GM19372 (cell line): ENCODE measurements around the gene LIN7B.
A peak's percentile ranks its signal among the peaks of the same experiment; 100 is the strongest.
"Not testable (repeated sequence)": the region's sequence is repeated elsewhere in the genome, so short reads cannot be mapped to it uniquely, and the experiment has no call there.

ENCODE experiments used
- ATAC-seq: cut with Tn5 transposase; IDR thresholded peaks from one replicate; pipeline ENCODE4 v1.9.1; 2021; ENCODE audit warnings: mild to moderate bottlenecking, low read depth, moderate library complexity; ENCODE audit not compliant: unreplicated experiment

The LIN7B gene

DNA sequence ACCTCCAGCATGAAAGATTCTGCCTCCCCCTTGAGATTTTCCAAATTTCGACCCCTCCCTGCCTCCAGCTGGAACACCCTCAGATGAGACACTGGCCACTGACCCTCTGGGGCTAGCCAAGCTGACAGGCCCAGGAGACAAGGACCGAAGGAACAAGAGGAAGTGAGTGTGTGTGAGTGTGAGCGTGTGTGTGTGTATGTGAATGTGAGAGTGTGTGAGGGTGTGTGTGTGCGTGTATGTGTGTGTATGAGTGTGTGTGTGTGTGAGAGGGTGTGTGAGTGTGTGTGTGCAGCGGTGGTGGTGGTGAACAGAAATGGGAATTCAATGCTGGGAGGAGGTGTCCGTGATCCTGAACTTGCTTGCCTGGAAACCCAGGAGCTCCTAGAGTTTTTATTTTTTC lies 27.2 kb downstream of the LIN7B start:
- ATAC-seq, result no peak

DNA sequence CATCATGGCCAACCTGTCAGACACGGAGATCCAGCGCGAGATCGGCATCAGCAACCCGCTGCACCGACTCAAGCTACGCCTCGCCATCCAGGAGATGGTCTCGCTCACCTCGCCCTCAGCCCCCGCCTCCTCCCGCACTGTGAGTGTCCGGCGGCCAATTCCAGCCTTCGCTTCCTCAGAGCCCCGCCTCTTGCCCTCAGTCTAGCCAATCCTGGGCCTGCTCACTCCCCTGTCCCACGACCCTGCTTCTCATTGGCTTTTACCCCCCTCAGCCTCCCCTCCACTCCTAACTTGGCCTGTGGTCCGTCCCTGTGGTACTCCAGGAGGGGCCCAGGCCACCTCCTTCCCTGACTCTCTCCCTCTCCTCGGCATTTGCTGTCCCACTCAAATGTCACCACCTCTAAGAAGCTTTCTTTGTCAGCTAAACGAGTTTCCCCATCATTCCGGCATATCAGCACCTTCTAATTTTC lies 28.7 kb downstream of the LIN7B start:
- ATAC-seq, result peak; percentile 68

DNA sequence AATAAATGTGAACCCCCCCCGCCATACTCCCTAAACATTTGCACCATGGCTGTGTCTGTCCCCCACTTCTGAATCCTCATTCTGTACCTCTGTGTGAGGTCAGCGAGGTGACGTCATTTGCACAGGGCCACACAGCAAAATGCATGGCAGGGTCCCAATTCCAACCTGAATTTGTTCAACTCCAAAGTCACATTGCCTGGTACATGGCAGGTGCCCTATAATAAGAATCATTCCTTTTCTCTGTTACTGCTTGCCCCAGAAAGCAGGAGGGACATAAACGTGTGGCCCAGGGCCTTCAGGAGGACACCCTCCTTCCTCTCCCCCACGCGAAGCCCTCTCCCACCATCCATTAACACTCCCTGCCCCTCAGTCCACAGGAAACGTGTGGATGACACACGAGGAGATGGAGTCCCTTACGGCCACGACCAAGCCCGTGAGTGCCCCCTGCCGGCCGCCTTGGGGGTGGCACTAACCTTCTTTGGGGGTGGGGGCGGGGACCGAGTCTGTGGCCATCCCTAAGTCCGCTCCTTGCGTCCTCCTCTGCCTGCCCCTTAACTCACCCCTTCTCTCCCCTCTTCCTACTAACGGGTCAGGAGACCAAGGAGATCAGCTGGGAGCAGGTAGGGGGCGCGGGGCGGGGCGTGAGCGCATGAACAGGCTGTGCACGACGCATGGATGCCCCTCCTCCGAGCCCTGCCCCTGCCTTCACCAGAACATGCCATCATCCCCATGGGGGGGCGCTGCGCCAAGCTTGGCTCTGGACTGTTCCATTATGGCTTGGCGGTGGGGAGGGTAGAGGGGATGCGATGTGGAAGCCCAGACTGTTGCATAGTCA lies 31.6 kb downstream of the LIN7B start:
- ATAC-seq, result no peak

DNA sequence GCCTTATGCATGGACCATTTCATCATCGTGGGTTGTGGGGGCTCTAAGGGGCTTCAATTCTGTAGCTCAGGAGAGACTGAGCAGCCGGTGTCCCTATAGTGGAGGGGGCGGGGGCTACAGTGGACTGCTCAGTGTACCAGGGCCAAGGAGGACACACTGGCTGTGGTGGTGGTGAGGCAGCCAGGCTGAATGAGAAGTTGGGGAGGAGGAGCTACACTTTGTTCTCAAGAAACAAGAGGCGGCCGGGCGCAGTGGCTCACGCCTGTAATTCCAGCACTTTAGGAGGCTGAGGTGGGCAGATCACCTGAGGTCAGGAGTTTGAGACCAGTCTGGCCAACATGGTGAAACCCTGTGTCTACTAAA lies 32.2 kb downstream of the LIN7B start:
- not testable (repeated sequence) for ATAC-seq

DNA sequence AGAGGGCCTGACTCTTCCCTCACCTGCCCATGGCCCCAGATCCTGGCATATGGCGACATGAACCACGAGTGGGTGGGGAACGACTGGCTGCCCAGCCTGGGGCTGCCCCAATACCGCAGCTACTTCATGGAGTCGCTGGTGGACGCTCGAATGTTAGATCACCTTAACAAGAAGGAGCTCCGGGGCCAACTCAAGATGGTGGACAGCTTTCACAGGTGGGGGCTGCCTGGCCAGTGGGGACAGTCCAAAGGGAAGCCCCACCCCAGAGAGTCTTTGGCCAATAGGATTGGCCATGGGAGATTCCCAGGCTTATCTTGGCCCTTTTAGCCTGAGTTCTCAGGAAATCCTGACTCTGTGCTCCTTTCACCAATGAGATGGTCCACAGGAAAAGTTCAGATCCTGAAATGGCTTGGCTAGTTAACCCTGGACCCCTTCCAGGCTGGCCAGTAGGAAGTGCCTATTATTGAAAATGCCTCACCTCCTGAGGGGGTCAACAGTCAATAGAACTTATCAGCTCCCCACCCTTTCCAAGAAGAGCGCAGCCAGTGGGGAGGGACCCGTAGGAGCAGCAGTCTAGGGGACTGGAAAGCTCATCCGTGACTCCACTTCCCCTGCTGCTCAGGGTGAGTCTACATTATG lies 34.0 kb downstream of the LIN7B start:
- no peak for ATAC-seq

DNA sequence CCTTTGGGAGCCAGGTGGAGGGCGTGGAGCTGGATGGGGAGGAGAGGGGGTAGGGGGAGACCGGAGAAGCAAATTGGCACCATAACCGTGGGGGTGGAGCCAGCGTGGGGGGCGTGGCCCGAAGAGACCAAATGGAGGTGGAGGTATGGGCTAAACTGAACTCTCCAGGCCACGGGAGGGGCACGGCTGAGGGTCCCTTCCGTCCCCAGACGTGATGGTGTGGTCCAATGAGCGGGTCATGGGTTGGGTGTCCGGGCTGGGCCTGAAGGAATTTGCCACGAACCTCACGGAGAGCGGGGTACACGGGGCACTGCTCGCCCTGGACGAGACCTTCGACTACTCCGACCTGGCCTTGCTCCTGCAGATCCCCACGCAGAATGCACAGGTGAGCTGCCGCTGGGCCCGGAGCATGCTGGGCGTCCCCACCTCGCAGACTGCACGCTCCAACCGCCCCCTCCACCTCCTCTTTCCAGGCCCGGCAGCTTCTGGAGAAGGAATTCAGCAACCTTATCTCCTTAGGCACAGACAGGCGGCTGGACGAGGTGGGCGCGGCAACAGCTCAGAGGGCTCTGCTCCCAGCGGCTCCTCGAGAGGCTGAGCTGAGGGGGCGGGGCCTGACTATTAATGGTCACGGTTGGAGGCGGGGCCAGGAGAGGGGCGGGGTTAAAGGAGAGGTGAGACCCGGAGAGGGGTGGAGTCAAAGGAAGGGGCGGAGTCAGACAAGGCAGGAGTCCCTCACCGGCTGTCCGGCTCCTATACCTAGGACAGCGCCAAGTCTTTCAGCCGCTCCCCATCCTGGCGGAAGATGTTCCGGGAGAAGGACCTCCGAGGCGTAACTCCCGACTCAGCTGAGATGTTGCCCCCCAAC lies 34.8 kb downstream of the LIN7B start:
- ATAC-seq, result no peak

DNA sequence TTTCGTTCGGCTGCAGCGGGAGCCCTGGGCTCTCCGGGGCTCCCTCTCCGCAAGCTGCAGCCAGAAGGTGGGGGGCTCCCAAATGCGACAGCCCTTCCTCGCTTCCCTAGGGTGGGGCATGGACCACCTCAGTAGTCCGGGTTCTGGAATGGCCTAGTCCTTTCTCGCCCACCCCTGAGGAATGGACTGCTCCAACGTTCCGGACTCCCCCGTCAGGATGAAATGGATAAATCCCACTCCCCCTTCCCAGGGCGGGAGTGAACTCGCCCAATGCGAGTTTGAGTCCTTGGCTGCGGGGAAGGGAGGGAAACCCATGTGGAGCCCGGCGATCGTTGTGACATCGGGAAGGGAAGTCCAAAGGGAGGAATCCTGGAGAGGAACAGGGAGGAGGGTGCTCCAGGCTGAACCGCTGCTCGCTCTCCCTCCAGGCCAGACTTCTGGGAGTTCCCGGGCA lies 35.5 kb downstream of the LIN7B start:
- no peak for ATAC-seq

DNA sequence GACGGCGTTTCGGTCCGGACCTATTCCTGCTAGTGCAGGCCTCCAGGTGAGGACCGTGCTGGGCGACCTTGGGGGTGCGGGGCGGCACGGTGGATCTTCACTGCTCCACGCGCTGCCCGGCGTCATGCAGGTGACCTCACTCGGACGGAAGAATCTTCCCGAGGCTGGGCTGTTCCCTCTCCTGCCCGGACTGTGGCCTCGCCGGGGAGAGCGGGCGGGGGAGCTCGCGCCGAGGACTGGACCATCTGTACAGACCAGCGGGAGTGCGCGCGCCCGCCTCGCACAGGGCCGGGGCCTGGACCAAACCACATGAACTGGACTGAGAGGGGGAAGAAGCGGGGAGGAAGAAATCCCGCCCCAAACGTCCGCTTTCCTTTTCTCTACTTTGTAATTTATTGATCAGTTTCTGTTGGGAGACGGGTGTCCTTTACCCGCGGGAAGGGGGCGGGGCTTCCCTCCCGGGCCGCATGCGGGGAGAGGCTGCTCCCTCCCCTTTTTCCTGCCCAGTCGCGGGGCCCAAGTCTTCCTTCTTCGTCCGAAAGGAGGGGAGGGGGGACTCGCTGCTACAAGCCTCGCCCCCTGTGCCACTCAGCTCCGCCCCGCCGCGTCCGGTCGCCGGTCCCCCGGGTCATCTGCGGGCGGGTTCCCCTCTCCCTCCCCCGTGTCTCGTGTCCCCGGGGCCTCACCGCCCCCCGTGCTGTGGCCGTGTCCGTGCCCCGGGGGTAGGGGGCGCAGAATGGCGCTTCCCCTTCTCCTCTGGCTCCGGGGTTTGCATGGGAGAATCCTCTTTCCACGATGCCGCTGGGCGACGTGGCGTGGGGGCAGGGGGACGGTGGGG lies 36.2 kb downstream of the LIN7B start:
- no peak for ATAC-seq

DNA sequence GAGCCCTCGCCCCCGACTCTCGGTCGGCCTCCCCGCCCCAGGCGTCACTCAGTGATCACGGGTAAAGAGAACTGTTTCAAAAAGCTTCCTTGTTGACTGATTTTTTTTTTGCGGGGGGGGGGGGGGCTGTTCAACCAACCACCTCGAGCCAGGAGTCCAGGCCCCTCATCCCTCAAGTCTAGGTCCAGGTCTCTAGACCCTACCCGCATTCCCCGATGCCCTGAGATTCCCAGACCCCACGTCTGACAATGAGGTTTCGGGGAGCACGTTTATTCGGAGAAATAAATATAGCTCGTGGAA lies 36.7 kb downstream of the LIN7B start:
- ATAC-seq, result no peak

DNA sequence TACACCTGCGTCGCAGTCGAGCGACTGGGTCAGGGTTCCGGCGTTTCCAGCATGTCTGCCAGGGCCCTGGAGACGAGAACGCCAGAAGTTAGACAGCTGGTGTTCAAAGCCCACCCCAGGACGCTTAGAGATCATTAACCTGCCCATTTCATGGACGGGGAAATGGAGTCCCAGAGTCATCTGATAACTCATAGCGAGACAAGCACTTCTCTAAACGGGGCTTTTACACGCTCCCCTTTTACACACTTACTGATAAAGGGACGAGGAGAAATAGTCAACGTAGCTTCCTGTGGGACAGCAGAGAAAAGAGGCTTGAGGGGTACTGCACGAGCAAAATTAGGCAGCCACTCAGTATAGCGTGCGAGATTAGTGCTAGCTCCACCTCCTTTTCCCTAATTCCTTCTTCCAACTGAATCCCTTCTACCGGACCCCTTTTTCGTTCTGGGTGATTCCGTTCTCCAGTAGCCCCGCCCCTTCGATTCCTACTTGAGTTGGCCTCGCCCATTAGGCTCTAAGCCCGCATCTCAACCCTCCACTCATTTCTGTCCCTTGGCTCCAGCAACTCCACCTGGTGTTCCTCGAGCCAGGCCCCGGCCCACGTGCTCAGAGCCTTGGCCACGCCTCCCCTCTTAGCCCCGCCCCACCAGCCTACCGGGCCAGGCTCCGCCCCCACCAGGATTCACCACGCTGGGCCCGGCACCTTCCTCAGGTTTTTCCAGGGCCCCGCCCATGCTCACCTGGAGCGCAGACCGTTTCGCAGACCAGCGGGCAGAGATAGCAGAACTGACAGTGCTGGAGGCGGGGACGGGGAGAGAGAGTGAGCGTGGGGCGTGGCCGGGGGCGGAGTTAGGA lies 37.3 kb downstream of the LIN7B start:
- no peak for ATAC-seq

DNA sequence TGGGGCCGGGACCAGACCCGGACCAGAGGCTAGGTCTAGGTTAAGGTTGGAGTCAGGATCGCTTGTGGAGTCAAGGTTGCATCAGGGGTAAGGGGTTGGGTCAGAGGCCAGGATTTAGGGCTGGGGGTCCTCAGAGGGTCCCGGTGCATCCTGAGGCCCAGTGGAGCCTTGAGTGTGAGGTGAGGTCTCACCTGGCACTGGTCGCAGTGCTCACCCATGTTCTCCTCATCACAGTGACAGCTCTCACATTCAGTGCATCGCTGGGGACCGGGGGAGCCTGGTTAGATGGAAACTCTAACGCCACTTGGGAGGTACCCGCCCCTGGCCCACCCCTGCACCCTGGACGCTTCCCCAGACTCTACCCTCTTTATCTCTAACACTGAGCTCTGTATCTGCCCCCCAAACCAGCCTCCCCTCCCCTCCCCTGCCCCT lies 38.0 kb downstream of the LIN7B start:
- ATAC-seq, result no peak

DNA sequence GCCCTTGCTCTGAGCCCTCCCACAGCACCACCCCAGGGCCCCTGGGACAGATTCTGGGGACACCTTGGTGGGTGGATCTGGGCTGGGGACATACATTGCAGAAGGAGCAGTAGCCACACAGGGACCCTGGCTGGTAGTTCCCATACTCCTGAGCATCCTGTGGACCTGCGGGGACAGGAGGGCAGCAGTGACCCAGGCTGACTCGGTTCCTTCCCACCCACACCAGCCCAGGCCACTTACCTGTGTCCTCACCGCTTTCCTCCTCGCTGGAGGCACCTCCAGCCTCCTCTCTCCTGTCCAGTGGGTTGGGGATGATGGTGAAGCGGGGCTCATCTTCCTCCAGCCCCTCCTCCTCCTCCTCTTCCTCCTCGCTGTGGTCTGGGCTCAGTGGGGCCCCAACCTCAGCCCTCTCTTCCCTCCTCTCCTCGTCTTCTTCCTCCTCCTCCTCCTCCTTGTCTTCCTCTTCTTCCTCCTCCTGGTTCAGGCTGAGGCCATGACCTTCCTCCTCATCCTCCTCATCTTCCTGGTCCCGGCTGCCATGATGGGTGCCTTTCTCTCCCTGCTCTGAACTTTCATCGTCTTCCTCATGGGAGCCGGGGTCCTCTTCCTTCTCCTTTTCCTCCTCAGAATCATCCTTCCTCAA lies 39.1 kb downstream of the LIN7B start:
- ATAC-seq, result no peak

DNA sequence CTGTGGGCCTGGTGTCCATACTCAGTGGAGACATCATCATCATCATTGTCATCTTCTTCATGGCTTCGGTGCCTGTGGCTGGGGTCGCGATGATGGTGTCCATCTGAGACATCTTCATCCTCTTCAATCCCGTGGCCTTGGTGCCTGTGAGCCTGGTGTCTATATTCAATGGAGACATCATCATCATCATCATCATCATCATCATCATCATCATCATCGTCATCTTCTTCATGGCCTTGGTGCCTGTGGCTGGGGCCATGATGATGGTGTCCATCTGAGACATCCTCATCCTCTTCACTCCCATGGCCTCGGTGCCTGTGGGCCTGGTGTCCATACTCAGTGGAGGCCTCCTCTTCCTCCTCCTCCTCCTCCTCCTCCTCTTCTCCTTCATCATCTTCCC lies 40.1 kb downstream of the LIN7B start:
- ATAC-seq, result no peak

DNA sequence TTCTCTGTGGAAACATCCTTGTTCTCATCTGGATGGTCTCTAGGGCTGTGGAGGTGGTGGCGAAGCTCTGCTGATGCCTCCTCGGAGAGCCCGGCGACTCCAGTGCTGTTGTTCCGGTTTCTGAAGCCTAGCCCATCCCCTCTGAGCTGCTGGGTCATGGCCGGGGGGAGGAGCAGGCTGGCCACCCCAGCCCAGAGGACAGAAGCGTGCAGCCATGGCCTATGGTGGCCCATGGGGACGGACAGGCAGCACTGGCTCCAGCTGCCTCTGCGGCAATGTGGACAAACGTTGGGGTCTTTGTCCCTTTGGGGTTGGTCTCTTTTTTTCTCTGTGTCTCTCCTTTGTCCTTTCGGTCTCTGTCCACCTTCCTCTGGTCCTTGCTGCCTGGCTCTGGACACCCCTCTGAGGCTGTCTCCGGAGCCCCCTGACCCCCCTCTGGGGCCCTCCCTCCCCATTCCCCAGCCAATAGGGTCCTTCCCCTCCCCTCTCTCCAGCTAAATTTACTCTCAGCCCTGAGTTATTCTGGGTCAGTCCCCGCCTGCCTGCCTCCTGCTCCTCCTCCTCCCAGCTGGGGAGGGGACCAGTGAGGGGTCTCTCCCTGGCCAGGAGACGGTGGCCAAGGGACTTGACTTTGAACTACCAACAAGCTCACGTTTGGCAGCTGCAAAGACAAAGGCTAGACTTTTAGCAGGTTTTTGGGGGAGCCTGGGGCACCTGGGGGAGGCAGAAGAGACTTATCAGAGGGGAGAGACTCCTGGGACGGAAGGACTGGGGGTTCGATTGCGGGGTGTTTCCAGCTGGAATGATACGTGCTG lies 41.0 kb downstream of the LIN7B start, which contains the start of gene HRC:
HRC (minus strand) TSS at position 392 of the 815 bp plus-strand sequence; CDS start at position 233, 159 bp downstream.
- ATAC-seq, result no peak

DNA sequence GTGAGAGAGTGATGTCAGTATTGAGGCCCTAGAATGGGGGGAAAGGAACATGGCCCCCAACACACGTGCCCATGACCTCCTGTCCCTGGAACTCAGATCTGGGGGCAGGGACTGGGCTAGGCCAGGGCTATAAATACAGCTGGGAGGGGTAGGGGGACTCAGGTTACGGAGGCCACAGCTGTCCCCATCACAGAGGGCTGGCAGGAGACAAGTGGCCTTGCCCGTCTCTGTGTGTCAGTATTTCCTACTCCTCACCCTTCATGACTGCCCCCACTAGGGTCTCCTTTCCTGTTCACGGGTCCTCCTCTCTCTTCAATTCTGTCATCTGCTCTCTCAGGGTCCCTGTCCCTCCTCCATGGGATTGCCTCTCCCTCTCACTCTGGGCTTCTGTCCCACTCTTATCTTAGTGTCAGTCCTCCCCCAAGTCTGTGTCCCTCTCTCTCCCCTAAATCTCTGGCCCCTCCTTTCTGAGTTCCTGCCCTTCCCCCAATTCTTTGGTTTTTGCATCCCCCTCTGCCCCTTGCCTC lies 41.7 kb downstream of the LIN7B start:
- ATAC-seq, result no peak

DNA sequence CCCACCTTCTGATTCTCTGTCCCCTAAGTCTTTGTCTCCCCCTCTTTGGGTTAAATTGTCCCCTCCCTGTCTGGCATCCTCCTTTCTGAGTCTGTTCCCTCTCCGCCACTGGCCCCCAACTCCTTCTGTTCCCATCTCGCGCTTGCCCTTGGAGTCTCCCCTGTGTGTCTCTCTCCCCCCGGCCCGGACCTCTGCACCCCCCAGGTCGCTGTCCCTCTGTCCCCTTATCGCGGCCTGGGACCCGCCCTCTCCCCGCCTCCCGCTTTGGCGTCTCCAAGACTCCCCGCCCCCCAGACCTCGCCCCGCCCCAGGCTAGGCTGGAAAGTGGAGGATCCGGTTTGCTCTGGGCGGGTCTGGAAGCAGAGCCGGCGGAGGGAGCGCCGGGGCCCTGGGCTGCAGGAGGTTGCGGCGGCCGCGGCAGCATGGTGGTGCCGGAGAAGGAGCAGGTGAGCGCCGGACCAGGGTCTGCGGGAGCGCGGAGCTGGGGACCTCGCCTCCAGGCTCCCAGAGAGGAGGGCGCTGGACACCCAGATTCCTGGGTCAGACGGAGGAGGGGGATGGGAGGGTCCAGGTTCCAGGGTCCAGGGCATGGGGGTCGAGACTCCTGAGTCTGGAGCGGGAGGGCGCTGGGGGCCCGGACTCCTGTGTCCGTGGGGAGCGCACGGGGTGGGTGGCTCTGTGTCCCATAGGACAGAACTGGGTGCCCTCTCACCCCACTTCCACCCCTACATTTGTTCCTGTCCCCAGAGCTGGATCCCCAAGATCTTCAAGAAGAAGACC lies 43.5 kb downstream of the LIN7B start, which contains the start of gene TRPM4:
TRPM4 (plus strand) TSS at position 348 of the 780 bp plus-strand sequence; CDS start at position 423, 75 bp downstream.
- ATAC-seq, result no peak
